GM19240 (cell line): ENCODE results near the gene UQCRH.
"Not testable (repeated sequence)": the region's sequence is repeated elsewhere in the genome, so short reads cannot be mapped to it uniquely, and the experiment has no call there.

ENCODE experiments used
- DNase-seq: peaks from one replicate; pipeline ENCODE4 v3.0.0; 2011; ENCODE audit warnings: low spot score; ENCODE audit not compliant: insufficient read length

Gene UQCRH

GRCh38 chr1:46300673-46301405 is 2.7 kb upstream of the UQCRH start:
- DNase-seq = no peak

GRCh38 chr1:46301406-46301807 is 2.1 kb upstream of the UQCRH start:
- DNase-seq = no peak

DNA sequence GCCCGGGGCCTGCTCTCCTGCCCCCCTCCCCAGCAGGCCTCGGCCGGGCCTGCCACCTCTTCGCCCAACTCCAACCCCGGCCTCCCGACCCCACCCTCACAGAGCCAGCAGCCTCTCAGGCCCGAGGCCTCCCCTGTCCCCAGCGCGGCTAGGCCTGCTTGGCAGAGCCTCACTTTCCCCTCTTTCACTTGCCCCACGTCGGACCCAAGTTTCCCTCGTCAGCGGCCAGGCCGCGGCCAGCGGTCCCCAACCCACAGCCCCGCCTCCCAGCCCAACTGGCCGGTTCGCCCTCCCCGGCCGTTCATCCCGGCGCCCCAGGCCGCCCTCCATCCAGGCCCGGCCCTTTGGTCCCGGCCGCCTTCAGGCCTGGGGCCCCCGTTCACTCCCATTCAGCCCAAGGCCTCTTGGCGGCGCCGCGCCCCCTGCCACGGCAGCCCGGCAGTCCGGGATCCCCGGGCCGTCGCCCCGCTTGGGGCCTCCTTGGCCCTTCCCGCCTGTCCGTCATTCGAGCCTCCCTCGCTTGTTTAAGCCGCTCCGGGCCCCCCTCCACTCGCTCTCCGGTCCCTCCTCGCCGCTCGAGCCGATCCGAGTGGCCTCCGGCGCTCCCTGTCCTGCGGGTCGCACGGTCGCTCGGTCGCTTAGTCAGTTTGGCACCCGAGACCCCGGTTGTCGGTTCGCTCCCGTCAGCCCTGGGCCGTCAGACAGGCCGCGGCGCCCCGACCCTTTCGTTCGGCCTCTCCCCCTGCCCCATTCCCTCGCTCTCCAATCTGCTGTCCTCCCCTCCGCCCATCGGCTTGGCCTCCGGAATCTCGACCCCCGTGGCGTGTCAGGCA is 1.5 kb upstream of the UQCRH start:
- DNase-seq = peak; percentile 39

GRCh38 chr1:46302641-46303037 is 859 bp upstream of the UQCRH start:
- DNase-seq = no peak

- no peak for DNase-seq
These were observed 401 bp downstream of the UQCRH start for GRCh38 chr1:46303872-46304326.

GRCh38 chr1:46306159-46306530 is 2.6 kb downstream of the UQCRH start:
- no peak for DNase-seq

DNA sequence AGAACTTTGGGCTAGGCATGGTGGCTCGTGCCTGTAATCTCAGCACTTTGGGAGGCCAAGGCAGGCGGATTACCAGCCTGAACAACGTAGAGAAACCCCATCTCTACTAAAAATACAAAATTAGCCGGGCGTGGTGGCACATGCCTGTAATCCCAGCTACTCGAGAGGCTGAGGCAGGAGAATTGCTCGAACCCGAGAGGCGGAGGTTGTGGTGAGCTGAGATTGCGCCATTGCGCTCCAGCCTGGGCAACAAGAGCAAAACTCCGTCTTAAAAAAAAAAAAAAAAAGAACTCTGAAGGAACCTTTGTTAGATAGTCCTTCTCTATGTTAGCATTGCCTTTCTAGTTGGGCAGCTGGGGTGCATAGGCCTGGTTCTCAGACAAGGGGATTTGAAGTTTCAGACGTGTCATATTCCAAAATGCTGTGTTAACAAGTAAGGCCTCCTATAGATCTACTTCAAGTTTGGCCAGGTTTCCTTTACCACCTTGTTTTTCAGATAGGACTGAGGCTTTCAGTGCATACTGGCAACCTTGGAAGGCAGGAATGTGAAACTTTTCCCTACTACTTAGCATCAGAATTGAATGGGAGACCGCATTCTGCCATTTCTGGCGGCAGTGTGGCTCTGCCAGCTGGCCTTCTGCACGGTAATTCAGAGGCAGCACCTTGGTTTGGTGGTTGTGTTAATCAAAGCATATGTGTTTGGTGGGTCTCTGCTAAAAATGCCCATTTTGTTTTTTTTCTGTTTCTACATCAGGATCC is 6.1 kb downstream of the UQCRH start:
- no peak for DNase-seq

GRCh38 chr1:46310321-46310720 is 6.8 kb downstream of the UQCRH start:
- DNase-seq = no peak

GRCh38 chr1:46315669-46316403 is 12.3 kb downstream of the UQCRH start:
- no peak for DNase-seq

DNA sequence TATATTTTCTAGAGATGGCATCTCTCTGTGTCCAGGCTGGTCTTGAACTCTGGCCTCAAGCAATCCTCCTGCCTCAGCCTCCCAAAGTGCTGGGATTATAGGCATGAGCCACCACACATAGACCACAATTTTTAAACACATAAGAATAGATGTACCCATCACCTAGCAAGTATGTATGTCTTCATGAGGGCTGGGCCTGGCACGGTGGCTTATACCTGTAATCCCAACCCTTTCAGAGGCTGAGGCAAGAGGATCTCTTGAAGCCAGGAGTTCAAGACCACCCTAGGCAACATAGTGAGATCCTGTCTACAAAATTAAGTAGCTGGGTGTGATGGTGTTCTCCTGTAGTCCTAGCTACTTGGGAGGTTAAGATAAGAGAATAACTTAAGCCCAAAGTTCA is 13.8 kb downstream of the UQCRH start:
- DNase-seq = no peak

DNA sequence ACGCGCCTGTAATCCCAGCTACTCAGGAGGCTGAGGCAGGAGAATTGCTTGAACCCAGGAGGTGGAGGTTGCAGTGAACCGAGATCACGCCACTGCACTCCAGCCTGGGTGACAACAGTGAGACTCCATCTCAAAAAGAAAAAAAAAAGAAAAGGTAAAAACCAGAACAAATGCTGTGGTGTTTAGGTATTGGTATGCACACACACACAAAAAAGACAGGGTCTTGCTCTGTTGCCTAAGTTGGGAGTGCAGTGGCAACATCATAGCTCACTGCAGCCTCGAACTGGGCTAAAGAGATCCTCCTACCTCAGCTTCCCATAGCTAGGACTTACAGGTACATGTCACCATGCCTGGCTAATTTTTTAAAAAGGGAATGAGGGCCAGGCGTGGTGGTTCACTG is 15.8 kb downstream of the UQCRH start:
- DNase-seq = not testable (repeated sequence)

DNA sequence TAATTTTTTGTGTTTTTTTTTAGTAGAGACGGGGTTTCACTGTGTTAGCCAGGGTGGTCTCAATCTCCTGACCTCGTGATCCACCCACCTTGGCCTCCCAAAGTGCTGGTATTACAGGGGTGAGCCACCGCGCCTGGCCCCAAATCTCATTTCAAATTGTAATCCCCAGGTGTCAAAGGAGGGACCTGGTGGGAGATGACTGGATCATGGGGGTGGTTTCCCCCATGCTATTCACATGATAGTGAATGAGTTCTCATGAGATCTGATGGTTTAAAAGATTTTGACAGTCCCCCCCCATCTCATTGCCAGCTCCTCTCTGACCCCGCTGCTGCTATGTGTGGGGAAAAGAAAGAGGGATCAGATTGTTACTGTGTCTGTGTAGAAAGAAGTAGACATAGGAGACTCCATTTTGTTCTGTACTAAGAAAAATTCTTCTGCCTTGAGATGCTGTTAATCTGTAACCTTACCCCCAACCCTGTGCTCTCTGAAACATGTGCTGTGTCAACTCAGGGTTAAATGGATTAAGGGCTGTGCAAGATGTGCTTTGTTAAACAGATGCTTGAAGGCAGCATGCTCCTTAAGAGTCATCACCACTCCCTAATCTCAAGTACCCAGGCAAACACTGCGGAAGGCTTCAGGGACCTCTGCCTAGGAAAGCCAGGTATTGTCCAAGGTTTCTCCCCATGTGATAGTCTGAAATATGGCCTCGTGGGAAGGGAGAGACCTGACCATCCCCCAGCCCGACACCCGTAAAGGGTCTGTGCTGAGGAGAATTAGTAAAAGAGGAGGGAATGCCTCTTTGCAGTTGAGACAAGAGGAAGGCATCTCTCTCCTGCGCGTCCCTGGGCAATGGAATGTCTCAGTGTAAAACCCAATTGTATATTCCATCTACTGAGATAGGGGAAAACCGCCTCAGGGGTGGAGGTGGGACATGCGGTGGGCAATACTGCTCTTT is 16.7 kb downstream of the UQCRH start:
- DNase-seq = not testable (repeated sequence)

DNA sequence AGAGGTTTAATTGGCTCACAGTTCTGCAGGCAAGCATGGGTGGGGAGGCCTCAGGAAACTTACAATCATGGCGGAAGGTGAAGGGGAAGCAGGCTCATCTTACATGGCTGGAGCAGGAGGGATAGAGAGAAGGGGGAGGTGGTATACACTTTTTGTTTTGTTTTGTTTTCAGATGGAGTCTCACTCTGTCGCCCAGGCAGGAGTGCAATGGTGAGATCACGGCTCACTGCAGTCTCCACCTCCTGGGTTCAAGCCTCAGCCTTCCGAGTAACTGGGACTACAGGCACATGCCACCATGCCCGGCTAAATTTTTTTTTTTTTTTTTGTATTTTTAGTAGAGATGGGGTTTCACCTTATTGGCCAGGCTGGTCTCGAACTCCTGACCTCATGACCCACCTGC is 18.7 kb downstream of the UQCRH start:
- DNase-seq = not testable (repeated sequence)

DNA sequence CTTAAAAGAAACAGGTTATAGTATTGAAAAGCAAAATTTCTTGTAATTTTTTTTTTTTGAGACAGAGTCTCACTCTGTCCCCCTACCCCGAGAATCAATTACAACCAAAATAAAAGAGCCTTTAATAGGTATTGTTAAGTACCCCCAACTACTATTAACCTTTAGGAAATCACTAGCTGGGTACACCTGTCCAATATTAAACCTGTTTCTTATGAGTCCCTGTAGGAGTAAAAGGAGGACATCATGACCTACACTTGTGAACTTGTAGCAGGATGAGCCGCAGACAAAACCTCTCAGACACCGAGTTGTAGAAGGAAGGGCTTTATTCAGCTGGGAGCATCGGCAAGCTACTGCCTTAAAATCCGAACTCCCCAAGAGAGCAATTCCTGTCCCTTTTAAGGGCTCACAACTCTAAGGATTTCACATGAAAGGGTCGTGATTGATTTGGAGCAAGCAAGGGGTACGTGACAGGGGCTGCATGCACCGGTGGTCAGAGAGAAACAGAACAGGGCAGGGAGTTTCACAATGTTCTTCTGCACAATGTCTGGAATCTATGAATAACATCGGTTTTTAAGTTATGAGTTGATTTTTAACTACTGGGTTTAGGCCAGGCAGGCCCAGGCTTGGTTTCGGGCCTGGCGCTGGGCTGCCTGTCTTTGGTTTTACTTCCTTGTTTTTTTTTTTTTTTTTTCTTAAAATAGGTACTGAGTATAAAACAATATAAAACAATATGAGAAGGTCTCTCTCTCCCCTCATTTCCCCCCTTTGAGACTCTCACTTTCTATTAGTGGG is 22.0 kb downstream of the UQCRH start:
- DNase-seq = not testable (repeated sequence)

GRCh38 chr1:46328182-46328581 is 24.7 kb downstream of the UQCRH start:
- not testable (repeated sequence) for DNase-seq

- not testable (repeated sequence) for DNase-seq
These were observed 26.3 kb downstream of the UQCRH start for GRCh38 chr1:46329807-46330206.

DNA sequence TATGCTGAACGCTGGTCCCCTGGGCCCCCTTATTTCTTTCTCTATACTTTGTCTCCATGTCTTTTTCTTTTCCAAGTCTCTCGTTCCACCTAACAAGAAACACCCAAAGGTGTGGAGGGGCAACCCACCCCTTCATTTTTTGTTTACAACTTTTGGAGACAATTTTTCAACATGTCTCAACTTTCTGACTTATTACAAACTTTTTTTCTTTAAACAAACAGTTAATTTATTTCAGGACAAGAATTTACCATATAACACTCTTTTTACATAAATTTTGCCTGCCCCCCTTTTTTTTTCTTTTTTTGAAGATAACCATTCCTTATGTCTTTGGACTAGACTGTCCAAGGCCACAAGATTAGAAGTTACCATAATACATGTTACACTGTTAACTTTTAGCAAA is 26.9 kb downstream of the UQCRH start:
- DNase-seq = not testable (repeated sequence)

- DNase-seq = not testable (repeated sequence)
These were observed 28.5 kb downstream of the UQCRH start for GRCh38 chr1:46331786-46332540.
